HepG2 (cell line): Measurements from ENCODE around the gene EPN2. TPM values are rescaled to one million over a fixed set of nuclear protein-coding genes. Genes with fewer than 3 reads are reported as not detected.

Source experiments
- ATAC-seq: fragments of 200-7000 bp; cut with Tn5 transposase; 3 replicates; pipeline ENCODE4 v1.9.1; 2020; ENCODE audit warnings: mild to moderate bottlenecking, moderate library complexity
- BruUV-seq: library from RNA; stranded (reverse); fragments of 400-500 nt; replicated peaks from 2 replicates; lab custom pipeline; 2021; lab: Mats Ljungman, UMichigan
- CTCF ChIA-PET: fragments of 300-600 bp; formaldehyde crosslinking; extraction: SDS; loops from one replicate; lab custom pipeline; 2021; ENCODE audit warnings: low total read pairs, inconsistent platforms, low intra/inter-chr PET ratio; lab: Yijun Ruan, JAX
- POLR2A ChIA-PET: fragments of 350-600 bp; sonication (Branson Sonifier 250); formaldehyde crosslinking; loops from one replicate; lab custom pipeline; 2020; ENCODE audit warnings: antibody characterized with exemption, inconsistent platforms; lab: Yijun Ruan, JAX
- DNase-seq: peaks from one replicate; pipeline ENCODE4 v3.0.0-alpha.2; 2015; ENCODE audit warnings: low spot score
- FAIRE-seq: peaks from 3 replicates; lab custom pipeline; 2011; peaks lifted over from hg19 to GRCh38; lab: Jason Lieb, UNC
- H2AFZ ChIP-seq: one replicate; pipeline ENCODE4 v1.6.1; 2011; ENCODE audit warnings: low read length, inconsistent platforms
- H3K27ac ChIP-seq: fragments of 300-600 bp; 3 replicates; pipeline ENCODE4 v1.8.0; 2011; ENCODE audit warnings: mixed run types, mild to moderate bottlenecking, mixed read lengths, low read length, inconsistent platforms; ENCODE audit not compliant: insufficient read depth; ENCODE audit errors: extremely low read length
- H3K27me3 ChIP-seq, 2 experiments: fragments of 200-600 bp in 1 of 2; 2 replicates in 1 of 2; 3 replicates in 1 of 2; pipeline versions ENCODE4 v1.6.0 to v1.8.0; 2011; ENCODE audit warnings: low read length in 2 of 2, mild to moderate bottlenecking in 2 of 2, moderate library complexity in 2 of 2, inconsistent platforms in 1 of 2; ENCODE audit not compliant: insufficient read depth in 2 of 2, control insufficient read depth in 1 of 2
- H3K36me3 ChIP-seq, 2 experiments: fragments of 200-600 bp in 1 of 2; replicated peaks in 1 of 2; 2 replicates in 1 of 2; 3 replicates in 1 of 2; pipeline versions ENCODE4 v1.5.1 to v1.8.0; 2011; ENCODE audit warnings: low read length in 2 of 2, inconsistent platforms in 1 of 2; ENCODE audit not compliant: insufficient read depth in 2 of 2, control insufficient read depth in 1 of 2
- H3K4me1 ChIP-seq: 2 replicates; pipeline ENCODE4 v1.5.1; 2012; ENCODE audit warnings: low read length, inconsistent platforms; ENCODE audit not compliant: insufficient read depth
- H3K4me2 ChIP-seq: 2 replicates; pipeline ENCODE4 v1.6.0; 2011; ENCODE audit warnings: low read depth, low read length, inconsistent platforms
- H3K4me3 ChIP-seq, 3 experiments: fragments of 200-600 bp in 1 of 3; sonication (generic), shearing (Covaris generic) in 1 of 3; replicated peaks in 1 of 3; 2 replicates each; pipeline ENCODE4 v1.5.1; 2011 to 2016; ENCODE audit warnings: low read length in 3 of 3, inconsistent platforms in 2 of 3, low read depth in 2 of 3, mild to moderate bottlenecking in 2 of 3, control low read depth in 1 of 3, mixed read lengths in 1 of 3; ENCODE audit not compliant: insufficient read depth in 1 of 3
- H3K79me2 ChIP-seq: one replicate; pipeline ENCODE4 v1.6.1; 2011; ENCODE audit warnings: low read length, inconsistent platforms; ENCODE audit not compliant: insufficient read depth
- H3K9ac ChIP-seq: 2 replicates; pipeline ENCODE4 v1.6.0; 2011; ENCODE audit warnings: mild to moderate bottlenecking, low read depth, low read length, inconsistent platforms; ENCODE audit not compliant: insufficient read depth
- H3K9me3 ChIP-seq: 2 replicates; pipeline ENCODE4 v1.5.1; 2012; ENCODE audit warnings: mild to moderate bottlenecking, low read length
- H4K20me1 ChIP-seq: 2 replicates; pipeline ENCODE4 v1.6.0; 2011; ENCODE audit warnings: inconsistent platforms, mild to moderate bottlenecking, low read length, moderate library complexity; ENCODE audit not compliant: insufficient read depth
- BCL3 ChIP-seq: sonication (generic); formaldehyde crosslinking; IDR thresholded peaks from 2 replicates; pipeline ENCODE4 v1.5.1; 2020; ENCODE audit warnings: mild to moderate bottlenecking, missing genetic modification reagents, moderate library complexity
- CBX1 ChIP-seq: IDR thresholded peaks from one replicate; pipeline ENCODE4 v1.6.1; 2016; ENCODE audit warnings: antibody characterized with exemption, low read depth
- CENPT ChIP-seq: sonication (generic); formaldehyde crosslinking; IDR thresholded peaks from 2 replicates; pipeline ENCODE4 v1.8.0; 2022; ENCODE audit warnings: low read depth, mild to moderate bottlenecking, moderate library complexity, missing genetic modification reagents
- FOXO1 ChIP-seq: sonication (generic); formaldehyde crosslinking; IDR thresholded peaks from 2 replicates; pipeline ENCODE4 v1.4.0; 2020; ENCODE audit warnings: missing genetic modification reagents
- GLI4 ChIP-seq: sonication (generic); formaldehyde crosslinking; IDR thresholded peaks from 2 replicates; pipeline ENCODE4 v1.5.1; 2020; ENCODE audit warnings: missing genetic modification reagents, mild to moderate bottlenecking, moderate library complexity, borderline replicate concordance
- IKZF4 ChIP-seq: sonication (generic); formaldehyde crosslinking; IDR thresholded peaks from 2 replicates; pipeline ENCODE4 v1.5.1; 2020; ENCODE audit warnings: borderline replicate concordance, mild to moderate bottlenecking, low read depth, missing genetic modification reagents; ENCODE audit errors: not compliant biosample characterization
- IRF9 ChIP-seq: sonication (generic); formaldehyde crosslinking; IDR thresholded peaks from 2 replicates; pipeline ENCODE4 v1.8.0; 2022; ENCODE audit warnings: missing genetic modification reagents, mild to moderate bottlenecking, borderline replicate concordance
- MED13 ChIP-seq: sonication (generic); formaldehyde crosslinking; IDR thresholded peaks from 2 replicates; pipeline ENCODE4 v1.5.0; 2020; ENCODE audit warnings: missing genetic modification reagents
- MIER2 ChIP-seq: IDR thresholded peaks from 2 replicates; pipeline ENCODE4 v1.6.1; 2016; ENCODE audit warnings: missing biosample characterization, missing genetic modification reagents
- NCOR1 ChIP-seq: fragments of 200-600 bp; sonication (generic); IDR thresholded peaks from 2 replicates; pipeline ENCODE4 v1.7.0; 2017; ENCODE audit warnings: antibody characterized with exemption, low read length, borderline replicate concordance
- RXRA ChIP-seq: sonication (generic); formaldehyde crosslinking; IDR thresholded peaks from 2 replicates; pipeline ENCODE4 v1.5.1; 2020; ENCODE audit warnings: missing genetic modification reagents
- SALL1 ChIP-seq: sonication (generic); formaldehyde crosslinking; IDR thresholded peaks from 2 replicates; pipeline ENCODE4 v1.8.0; 2022; ENCODE audit warnings: mild to moderate bottlenecking, missing genetic modification reagents
- SKI ChIP-seq: fragments of 450-650 bp; IDR thresholded peaks from one replicate; pipeline ENCODE4 v1.6.1; 2018; ENCODE audit warnings: mild to moderate bottlenecking; ENCODE audit not compliant: partially characterized antibody
- ZBTB25 ChIP-seq: IDR thresholded peaks from 2 replicates; pipeline ENCODE4 v1.6.1; 2018; ENCODE audit warnings: missing genetic modification reagents
- ZKSCAN1 ChIP-seq: fragments of 150-350 bp; IDR thresholded peaks from 2 replicates; pipeline ENCODE4 v1.6.1; 2014; ENCODE audit warnings: low read length
- ZNF10 ChIP-seq: sonication (generic); formaldehyde crosslinking; IDR thresholded peaks from 2 replicates; pipeline ENCODE4 v1.4.0; 2020; ENCODE audit warnings: mild to moderate bottlenecking, low read depth, missing genetic modification reagents, borderline replicate concordance
- ZNF572 ChIP-seq: sonication (generic); formaldehyde crosslinking; IDR thresholded peaks from 2 replicates; pipeline ENCODE4 v1.5.1; 2020; ENCODE audit warnings: mild to moderate bottlenecking, missing genetic modification reagents
- ZNF644 ChIP-seq: IDR thresholded peaks from 2 replicates; pipeline ENCODE4 v1.6.1; 2016; ENCODE audit warnings: low read depth
- ZNF770 ChIP-seq: sonication (generic); formaldehyde crosslinking; IDR thresholded peaks from 2 replicates; pipeline ENCODE4 v1.5.0; 2020; ENCODE audit warnings: mild to moderate bottlenecking, missing genetic modification reagents
- ZSCAN25 ChIP-seq: sonication (generic); formaldehyde crosslinking; IDR thresholded peaks from 2 replicates; pipeline ENCODE4 v1.8.0; 2022; ENCODE audit warnings: mild to moderate bottlenecking, missing genetic modification reagents
- WGBS: methylation state at CpG from one replicate; pipeline ENCODE4 v1.1.6; 2017; ENCODE audit warnings: low lambda C conversion rate; 5-methylcytosine and 5-hydroxymethylcytosine counted together
- in situ Hi-C: cut with HindIII; loops from 2 replicates; pipeline ENCODE4 v1.10.0; 2017; ENCODE audit warnings: low pct_unique_long_range_greater_than_20kb; ENCODE audit not compliant: extremely low pct_ligation_motif_present
- intact Hi-C: fragments of 100-400 bp; cut with micrococcal nuclease; formaldehyde crosslinking; loops from one replicate; pipeline ENCODE4 v1.10.0; 2022; ENCODE audit not compliant: unreplicated experiment
- polyA plus RNA-seq, 8 experiments: library from polyadenylated mRNA; depleted of rRNA in 3 of 8; stranded (reverse) in 7 of 8; unstranded in 1 of 8; fragments of >200 nt; fragmentation: Illumina TruSeq in 4 of 8; extraction: Trizol in 4 of 8; gene quantifications; 2 replicates each; pipeline versions ENCODE4 v1.2.1 to v1.2.3, GENCODE V29; 2011 to 2016; ENCODE audit warnings: low read depth in 4 of 8, missing spikeins in 1 of 8, mixed read lengths in 1 of 8; ENCODE audit not compliant: insufficient read depth in 1 of 8
- total RNA-seq, 5 experiments: library from RNA; depleted of rRNA; stranded (reverse); fragments of >200 nt; fragmentation: Illumina TruSeq; extraction: Trizol; gene quantifications; 2 replicates each; pipeline ENCODE4 v1.2.3, GENCODE V29; 2016; ENCODE audit warnings: low read depth in 1 of 5

Gene EPN2
- total and polyA plus RNA-seq, 2 of the 13 experiments (the other 11 are each of a cell fraction or from before 2014, with no cell fraction given) = 7.8 to 19.2 TPM

GRCh38 chr17:19316761-19317358 lies 79.7 kb downstream of the EPN2 start:
- no peak overlapping the region for H2AFZ ChIP-seq
- CTCF ChIA-PET = interaction anchor here (2.2 kb wide), 1 partner anchor 21 kb away, joined by 21 read pairs; no protein-coding TSS in a partner anchor
- H3K4me2 ChIP-seq = peak overlapping the region; percentile 66
- BruUV-seq = no TSS peak
- intact Hi-C loops (loop anchor here (5.0 kb wide), 1 partner anchor 130 kb away; no protein-coding TSS in a partner anchor), in situ Hi-C loops (no loop called here)
- ATAC-seq = peak; percentile 2; the same call in 2 of the 3 replicates
- no peak for DNase-seq
- no peaks in the 10 kb centered on the region for H3K27me3 ChIP-seq
- WGBS = 64% methylated on average over 3 of the region's 3 CpGs
- no peaks in the 10 kb centered on the region for H3K79me2 ChIP-seq
- no peaks in the 10 kb centered on the region for H3K9me3 ChIP-seq
- no peak overlapping the region for H3K9ac ChIP-seq
- no peak for FAIRE-seq
- H3K4me3 ChIP-seq = peak overlapping the region in 1 of 3 experiments; percentile 35; a peak in 1 of 6 replicates
- H3K27ac ChIP-seq = peak overlapping the region; percentile 75
- POLR2A ChIA-PET = interaction anchor here (1.0 kb wide), 1 partner anchor 21 kb away, joined by 6 read pairs; no protein-coding TSS in a partner anchor
- peaks cover 13 to 28% of the 10 kb centered on the region in 2 experiments; a peak in 4 of 5 replicates for H3K36me3 ChIP-seq
- H3K4me1 ChIP-seq = peaks cover 19% of the 10 kb centered on the region
- H4K20me1 ChIP-seq = no peaks in the 10 kb centered on the region
- no peak for TF ChIP-seq ZNF644
- TF ChIP-seq IRF9 (CRISPR knock-in tag) = no peak
- TF ChIP-seq CENPT = no peak
- no peak for TF ChIP-seq SKI
- no peak for TF ChIP-seq ZBTB25 (CRISPR knock-in tag)
- TF ChIP-seq GLI4 = no peak
- TF ChIP-seq ZNF572 = no peak
- 0 out of 2 replicates have a peak, but pooled peaks have one; percentile 13 for TF ChIP-seq BCL3 (CRISPR knock-in tag)
- no peak for TF ChIP-seq CBX1
- TF ChIP-seq RXRA (CRISPR knock-in tag) = no peak
- TF ChIP-seq ZNF770 (CRISPR knock-in tag) = 0 out of 2 replicates have a peak, but pooled peaks have one; percentile 14
- no peak for TF ChIP-seq IKZF4
- TF ChIP-seq FOXO1 (CRISPR knock-in tag) = no peak
- TF ChIP-seq NCOR1 = no peak
- 0 out of 2 replicates have a peak, but pooled peaks have one; percentile 28 for TF ChIP-seq ZSCAN25 (CRISPR knock-in tag)
- TF ChIP-seq MED13 = no peak
- TF ChIP-seq SALL1 (CRISPR knock-in tag) = no peak
- TF ChIP-seq ZNF10 (CRISPR knock-in tag) = no peak
- no peak for TF ChIP-seq MIER2 (CRISPR knock-in tag)
- TF ChIP-seq ZKSCAN1 = no peak
